H1 (cell line): ENCODE results near the gene UBE4B. TPM values are rescaled to one million over a fixed set of nuclear protein-coding genes. Genes with fewer than 3 reads are reported as not detected.

Source experiments
- CTCF ChIA-PET: fragments of 300-600 bp; sonication (Branson Sonifier 250); formaldehyde crosslinking; loops from one replicate; lab custom pipeline; 2021; ENCODE audit not compliant: partially characterized antibody; lab: Charles Lee
- POLR2A ChIA-PET: fragments of 300-600 bp; sonication (Branson Sonifier 250); formaldehyde crosslinking; loops from one replicate; lab custom pipeline; 2021; ENCODE audit warnings: inconsistent platforms; ENCODE audit not compliant: partially characterized antibody; lab: Charles Lee
- DNase-seq, 2 experiments: peaks; one replicate each; pipeline versions ENCODE4 v3.0.0 to v3.0.0-alpha.2; 2010 to 2022; ENCODE audit warnings: low spot score in 2 of 2, low read depth in 1 of 2, mixed read lengths in 1 of 2
- FAIRE-seq: peaks from 2 replicates; lab custom pipeline; 2011; peaks lifted over from hg19 to GRCh38; lab: Jason Lieb, UNC
- H2AFZ ChIP-seq: 2 replicates; pipeline ENCODE4 v1.8.1; 2012; ENCODE audit warnings: low read length, inconsistent platforms
- H2AK5ac ChIP-seq: 2 replicates; pipeline ENCODE4 v1.6.1; 2013; ENCODE audit warnings: low read depth, low read length
- H2BK120ac ChIP-seq: replicated peaks from 2 replicates; pipeline ENCODE3; 2013; ENCODE audit warnings: low read depth, low read length, inconsistent platforms
- H2BK12ac ChIP-seq: 2 replicates; pipeline ENCODE4 v1.6.1; 2013; ENCODE audit warnings: low read depth, low read length
- H2BK15ac ChIP-seq: 2 replicates; pipeline ENCODE4 v1.6.1; 2013; ENCODE audit warnings: low read length
- H2BK20ac ChIP-seq: 2 replicates; pipeline ENCODE4 v1.6.1; 2013; ENCODE audit warnings: low read length
- H2BK5ac ChIP-seq: 2 replicates; pipeline ENCODE4 v1.6.1; 2013; ENCODE audit warnings: low read depth, low read length
- H3K14ac ChIP-seq: 2 replicates; pipeline ENCODE4 v1.6.1; 2013; ENCODE audit warnings: inconsistent platforms; ENCODE audit not compliant: insufficient read length
- H3K18ac ChIP-seq: 2 replicates; pipeline ENCODE4 v1.6.1; 2013; ENCODE audit warnings: low read length; ENCODE audit errors: extremely low read depth
- H3K23ac ChIP-seq: 2 replicates; pipeline ENCODE4 v1.6.1; 2013; ENCODE audit warnings: inconsistent platforms; ENCODE audit not compliant: insufficient read length
- H3K23me2 ChIP-seq: 2 replicates; pipeline ENCODE4 v1.6.1; 2013; ENCODE audit warnings: low read depth, low read length
- H3K27ac ChIP-seq: 2 replicates; pipeline ENCODE4 v1.6.1; 2011; ENCODE audit warnings: low read depth, low read length, inconsistent platforms
- H3K27me3 ChIP-seq, 4 experiments: replicated peaks in 1 of 4; 1 replicate in 1 of 4; 2 replicates in 3 of 4; pipeline versions ENCODE4 v1.6.1 to v1.8.1; 2011 to 2013; ENCODE audit warnings: low read length in 3 of 4, mild to moderate bottlenecking in 3 of 4, inconsistent platforms in 2 of 4, mixed read lengths in 2 of 4, moderate library complexity in 1 of 4; ENCODE audit not compliant: control insufficient read depth in 3 of 4, insufficient read depth in 3 of 4; ENCODE audit errors: extremely low read depth in 1 of 4
- H3K36me3 ChIP-seq, 4 experiments: 2 replicates each; pipeline versions ENCODE4 v1.6.1 to v1.8.1; 2011 to 2013; ENCODE audit warnings: mild to moderate bottlenecking in 4 of 4, low read length in 3 of 4, moderate library complexity in 2 of 4, control low read depth in 1 of 4, inconsistent platforms in 1 of 4; ENCODE audit not compliant: insufficient read depth in 4 of 4, control insufficient read depth in 2 of 4
- H3K4ac ChIP-seq: replicated peaks from 2 replicates; pipeline ENCODE3; 2013; ENCODE audit warnings: low read length, low read depth, mixed read lengths, inconsistent platforms; ENCODE audit not compliant: insufficient read length
- H3K4me1 ChIP-seq, 4 experiments: replicated peaks in 1 of 4; 1 replicate in 1 of 4; 2 replicates in 3 of 4; pipeline versions ENCODE4 v1.6.1 to v1.8.1; 2011 to 2013; ENCODE audit warnings: low read length in 3 of 4, inconsistent platforms in 2 of 4, mixed read lengths in 1 of 4; ENCODE audit not compliant: insufficient read depth in 4 of 4, control insufficient read depth in 3 of 4
- H3K4me2 ChIP-seq, 2 experiments: 2 replicates each; pipeline versions ENCODE4 v1.6.1 to v1.8.1; 2011 to 2013; ENCODE audit warnings: low read depth in 2 of 2, low read length in 2 of 2, control low read depth in 1 of 2, inconsistent platforms in 1 of 2, mild to moderate bottlenecking in 1 of 2; ENCODE audit not compliant: insufficient read depth in 1 of 2
- H3K4me3 ChIP-seq, 4 experiments: fragments of 200-600, 300-600 bp in 1 of 4; sonication (generic), shearing (Covaris generic), sonication (Bioruptor Twin) in 1 of 4; 2 replicates each; pipeline versions ENCODE4 v1.5.1 to v1.8.1; 2011 to 2016; ENCODE audit warnings: low read length in 4 of 4, low read depth in 3 of 4, control low read depth in 2 of 4, inconsistent platforms in 2 of 4, mild to moderate bottlenecking in 2 of 4, mixed read lengths in 1 of 4, moderate library complexity in 1 of 4; ENCODE audit not compliant: insufficient read depth in 2 of 4; ENCODE audit errors: extremely low read depth in 1 of 4
- H3K56ac ChIP-seq: replicated peaks from 2 replicates; pipeline ENCODE3; 2013; ENCODE audit warnings: low read depth, mild to moderate bottlenecking, mixed read lengths, low read length, inconsistent platforms; ENCODE audit not compliant: insufficient read length
- H3K79me1 ChIP-seq: 2 replicates; pipeline ENCODE4 v1.6.1; 2013; ENCODE audit warnings: low read depth, low read length, control low read depth
- H3K79me2 ChIP-seq, 2 experiments: 2 replicates each; pipeline versions ENCODE4 v1.6.1 to v1.8.1; 2012 to 2013; ENCODE audit warnings: low read length in 2 of 2, mild to moderate bottlenecking in 2 of 2, inconsistent platforms in 1 of 2; ENCODE audit not compliant: insufficient read depth in 2 of 2, control insufficient read depth in 1 of 2
- H3K9ac ChIP-seq, 4 experiments: replicated peaks in 1 of 4; 1 replicate in 1 of 4; 2 replicates in 3 of 4; pipeline versions ENCODE4 v1.6.1 to v1.8.1; 2011 to 2013; ENCODE audit warnings: low read depth in 3 of 4, low read length in 3 of 4, control low read depth in 2 of 4, mild to moderate bottlenecking in 2 of 4, moderate library complexity in 2 of 4, inconsistent platforms in 1 of 4; ENCODE audit errors: extremely low read depth in 1 of 4
- H3K9me3 ChIP-seq, 2 experiments: 2 replicates each; pipeline versions ENCODE4 v1.6.1 to v1.8.1; 2012 to 2013; ENCODE audit warnings: mild to moderate bottlenecking in 2 of 2, moderate library complexity in 2 of 2, control low read depth in 1 of 2, inconsistent platforms in 1 of 2, low read depth in 1 of 2, low read length in 1 of 2, mixed read lengths in 1 of 2; ENCODE audit not compliant: insufficient read depth in 2 of 2
- H4K20me1 ChIP-seq, 2 experiments: replicated peaks in 1 of 2; 2 replicates each; pipeline versions ENCODE3 to v1.8.1; 2011 to 2013; ENCODE audit warnings: inconsistent platforms in 2 of 2, low read length in 2 of 2, mild to moderate bottlenecking in 1 of 2; ENCODE audit not compliant: insufficient read depth in 2 of 2, control insufficient read depth in 1 of 2
- H4K5ac ChIP-seq: 2 replicates; pipeline ENCODE4 v1.6.1; 2013; ENCODE audit warnings: low read length, low read depth, mixed read lengths, inconsistent platforms; ENCODE audit not compliant: insufficient read length
- H4K8ac ChIP-seq: 2 replicates; pipeline ENCODE4 v1.8.0; 2013; ENCODE audit warnings: mild to moderate bottlenecking, moderate library complexity, low read length, inconsistent platforms; ENCODE audit not compliant: insufficient read depth; ENCODE audit errors: extremely low read depth
- H4K91ac ChIP-seq: replicated peaks from 2 replicates; pipeline ENCODE3; 2013; ENCODE audit warnings: low read length, mixed read lengths, inconsistent platforms; ENCODE audit not compliant: insufficient read length
- BCL11A ChIP-seq, 2 experiments: IDR thresholded peaks; one replicate each; pipeline ENCODE4 v1.6.1; 2011; ENCODE audit warnings: low read depth in 2 of 2, low read length in 2 of 2, mild to moderate bottlenecking in 2 of 2
- CBX8 ChIP-seq: fragments of 300-800, 300-1000 bp; sonication (generic); IDR thresholded peaks from 2 replicates; pipeline ENCODE4 v1.7.1; 2016; ENCODE audit warnings: low read depth, low read length, borderline replicate concordance
- E2F6 ChIP-seq: IDR thresholded peaks from 2 replicates; pipeline ENCODE4 v1.6.1; 2012; ENCODE audit warnings: inconsistent platforms
- FOSL1 ChIP-seq: IDR thresholded peaks from 2 replicates; pipeline ENCODE4 v1.6.1; 2011; ENCODE audit warnings: mild to moderate bottlenecking, low read depth, low read length, moderate library complexity; ENCODE audit not compliant: insufficient read depth
- GABPA ChIP-seq: IDR thresholded peaks from 2 replicates; pipeline ENCODE4 v1.6.1; 2011; ENCODE audit warnings: mild to moderate bottlenecking, low read length, moderate library complexity, borderline replicate concordance; ENCODE audit not compliant: insufficient read depth
- JUN ChIP-seq: IDR thresholded peaks from 2 replicates; pipeline ENCODE4 v1.6.1; 2011; ENCODE audit warnings: low read depth, mild to moderate bottlenecking, improper control_type of control experiment, low read length
- JUND ChIP-seq: IDR thresholded peaks from 2 replicates; pipeline ENCODE4 v1.6.1; 2011; ENCODE audit warnings: mild to moderate bottlenecking, improper control_type of control experiment, low read length
- RBBP5 ChIP-seq: IDR thresholded peaks from 2 replicates; pipeline ENCODE4 v1.7.1; 2012; ENCODE audit warnings: low read depth, mild to moderate bottlenecking, inconsistent platforms, low read length, moderate library complexity, borderline replicate concordance
- RFX5 ChIP-seq: IDR thresholded peaks from 2 replicates; pipeline ENCODE4 v1.6.1; 2011; ENCODE audit warnings: low read depth, low read length, improper control_type of control experiment, borderline replicate concordance
- RXRA ChIP-seq: IDR thresholded peaks from 2 replicates; pipeline ENCODE4 v1.6.1; 2011; ENCODE audit warnings: low read depth, mild to moderate bottlenecking, low read length, moderate library complexity; ENCODE audit not compliant: insufficient read depth
- SIN3A ChIP-seq, 2 experiments: IDR thresholded peaks in 1 of 2; conservative IDR thresholded peaks in 1 of 2; 2 replicates each; pipeline ENCODE4 v1.6.1; 2011 to 2012; ENCODE audit warnings: low read length in 2 of 2, improper control_type of control experiment in 1 of 2, low read depth in 1 of 2, mild to moderate bottlenecking in 1 of 2
- SIRT6 ChIP-seq: IDR thresholded peaks from one replicate; pipeline ENCODE4 v1.7.1; 2012; ENCODE audit warnings: low read length, inconsistent platforms
- SIX5 ChIP-seq: IDR thresholded peaks from 2 replicates; pipeline ENCODE4 v1.6.1; 2011; ENCODE audit warnings: mild to moderate bottlenecking, low read depth, low read length
- TCF12 ChIP-seq: IDR thresholded peaks from 2 replicates; pipeline ENCODE4 v1.6.1; 2011; ENCODE audit warnings: low read depth, mild to moderate bottlenecking, low read length
- YY1 ChIP-seq: IDR thresholded peaks from 2 replicates; pipeline ENCODE4 v1.6.1; 2011; ENCODE audit warnings: low read depth, mild to moderate bottlenecking, low read length
- WGBS, 2 experiments: shearing (Covaris generic) in 1 of 2; methylation state at CpG; one replicate each; pipeline versions ENCODE4 v1.1.6 to v1.1.7; 2013 to 2015; ENCODE audit warnings: low lambda C conversion rate in 2 of 2, mixed read lengths in 2 of 2, inconsistent platforms in 1 of 2, low coverage in 1 of 2, missing lambda C conversion rate in 1 of 2; ENCODE audit not compliant: insufficient replicate concordance in 2 of 2, insufficient coverage in 1 of 2, insufficient read length in 1 of 2; ENCODE audit errors: extremely low coverage in 1 of 2, missing lambda C conversion rate in 1 of 2; 5-methylcytosine and 5-hydroxymethylcytosine counted together
- polyA plus RNA-seq, 7 experiments: library from polyadenylated mRNA; depleted of rRNA in 3 of 7; stranded (reverse) in 5 of 7; unstranded in 2 of 7; fragments of >200 nt in 5 of 7; fragments of 200-250 nt in 2 of 7; gene quantifications; 1 replicate in 5 of 7; 2 replicates in 1 of 7; 4 replicates in 1 of 7; pipeline versions ENCODE4 v1.2.1 to v1.2.3, GENCODE V29; 2011 to 2013; ENCODE audit warnings: missing spikeins in 2 of 7, mixed read lengths in 2 of 7
- total RNA-seq: library from RNA; stranded (reverse); fragmentation: NEBNext Ultra II Directional; extraction: Animal tissue kit (Norgen Biotek cat#: 25700); gene quantifications from 2 replicates; pipeline ENCODE4 v1.2.1, GENCODE V29; 2021

UBE4B gene
- total and polyA plus RNA-seq, 2 of the 8 experiments (the other 6 are each of a cell fraction or from before 2014, with no cell fraction given) = 24.5 to 90.1 TPM

- no peak overlapping the region for H3K9ac ChIP-seq
- ChIA-PET CTCF (interaction anchor here (0.6 to 2.2 kb wide), 3 partner anchors 49 to 288 kb away, joined by 3 to 6 read pairs (median 3); no protein-coding TSS in a partner anchor), POLR2A (no interaction called here)
- no peak overlapping the region for H4K5ac ChIP-seq
- no peaks in the 10 kb centered on the region for H3K27me3 ChIP-seq
- no peaks in the 10 kb centered on the region for H3K79me2 ChIP-seq
- H2BK12ac ChIP-seq = no peak overlapping the region
- H4K8ac ChIP-seq = no peak overlapping the region
- H2BK120ac ChIP-seq = no peak overlapping the region
- H3K4me1 ChIP-seq = no peaks in the 10 kb centered on the region
- H2BK5ac ChIP-seq = no peak overlapping the region
- H3K56ac ChIP-seq = no peak overlapping the region
- no peak overlapping the region for H3K4me3 ChIP-seq
- H3K36me3 ChIP-seq = no peaks in the 10 kb centered on the region
- H2BK15ac ChIP-seq = no peak overlapping the region
- DNase-seq (no peak), FAIRE-seq (no peak)
- WGBS, 2 experiments = 81% methylated on average over 2 of the region's 2 CpGs; no CpG with 5 or more reads in 1 of the 2 experiments
- no peaks in the 10 kb centered on the region for H4K20me1 ChIP-seq
- H2AFZ ChIP-seq = no peak overlapping the region
- no peak overlapping the region for H3K23ac ChIP-seq
- no peaks in the 10 kb centered on the region for H3K9me3 ChIP-seq
- no peak overlapping the region for H3K14ac ChIP-seq
- H3K23me2 ChIP-seq = no peaks in the 10 kb centered on the region
- H3K27ac ChIP-seq = no peak overlapping the region
- H2AK5ac ChIP-seq = no peak overlapping the region
- H3K4ac ChIP-seq = no peak overlapping the region
- no peak overlapping the region for H3K4me2 ChIP-seq
- H3K18ac ChIP-seq = no peak overlapping the region
- no peak overlapping the region for H4K91ac ChIP-seq
- no peak overlapping the region for H2BK20ac ChIP-seq
- H3K79me1 ChIP-seq = no peaks in the 10 kb centered on the region
- TF ChIP-seq TCF12 = no peak
- TF ChIP-seq BCL11A (IDR thresholded peaks at IDR 0.05; ENCODE audit: low read depth in 2 of 2, low read length in 2 of 2) = no peak
- TF ChIP-seq CBX8 = no peak
- no peak for TF ChIP-seq E2F6
- no peak for TF ChIP-seq RBBP5
- TF ChIP-seq GABPA = no peak
- no peak for TF ChIP-seq SIN3A (conservative IDR thresholded peaks at IDR 0.05 in 1 of 2, IDR thresholded peaks at IDR 0.05 in 1 of 2; ENCODE audit: low read depth in 1 of 2, low read length in 2 of 2)
- TF ChIP-seq SIX5 = no peak
- TF ChIP-seq RFX5 = no peak
- no peak for TF ChIP-seq JUND
- TF ChIP-seq YY1 = no peak
- TF ChIP-seq SIRT6 = no peak
- no peak for TF ChIP-seq FOSL1
- TF ChIP-seq RXRA = no peak
- no peak for TF ChIP-seq JUN
These were observed 41.8 kb upstream of the UBE4B start for GRCh38 chr1:9990944-9991343.
